ENCODE results near the gene SLC49A4.

Gene SLC49A4

DNA sequence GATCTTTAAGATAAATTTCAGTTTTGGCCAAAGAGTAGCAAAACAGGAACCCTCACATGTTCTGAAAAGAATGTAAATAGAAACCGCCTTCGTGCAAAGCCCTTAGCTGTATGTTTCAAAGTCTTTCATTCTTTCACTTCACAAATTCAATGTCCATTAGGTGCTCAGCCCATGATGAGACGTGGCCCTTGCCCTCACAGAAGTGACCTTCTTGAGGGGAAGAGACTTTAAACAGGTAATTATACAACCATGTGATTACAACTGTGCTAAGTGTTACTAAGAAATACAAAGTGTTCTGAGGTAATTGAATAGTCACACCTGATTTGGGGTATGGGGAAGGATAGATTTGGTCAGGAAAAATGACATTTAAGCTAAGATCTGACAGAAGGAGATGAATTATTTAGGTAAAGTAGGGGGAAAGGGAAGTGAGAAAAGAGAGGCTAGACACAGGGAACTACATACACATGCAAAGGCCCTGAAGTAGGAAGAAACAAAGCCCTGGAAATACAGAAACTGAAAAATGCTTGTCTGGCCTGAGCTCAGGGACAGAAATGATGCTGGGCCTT, 20.8 kb upstream of the SLC49A4 start:
- H3K36me3 ChIP-seq (ENCODE audit: low read length): no peaks in the 10 kb centered on the region
- no peaks in the 10 kb centered on the region for H3K9me3 ChIP-seq (ENCODE audit: insufficient read depth, low read length)
- no peak overlapping the region for H3K9ac ChIP-seq (ENCODE audit: low read length)
- TF ChIP-seq CTCF (IDR thresholded peaks at IDR 0.05; ENCODE audit: insufficient read depth, low read length, poor library complexity, severe bottlenecking) (no peak), EZH2phosphoT487 (conservative IDR thresholded peaks at IDR 0.05; ENCODE audit: low read length) (no peak)
- no peak overlapping the region for H3K27ac ChIP-seq (ENCODE audit: low read depth, low read length)
- no peak overlapping the region for H3K4me2 ChIP-seq (ENCODE audit: low read depth, low read length, poor library complexity, severe bottlenecking)
- H3K79me2 ChIP-seq (ENCODE audit: insufficient read depth, low read length): no peaks in the 10 kb centered on the region
- no peaks in the 10 kb centered on the region for H4K20me1 ChIP-seq (ENCODE audit: low read depth, low read length)
- H2AFZ ChIP-seq (ENCODE audit: low read depth, low read length, severe bottlenecking): no peak overlapping the region
- no peaks in the 10 kb centered on the region for H3F3A ChIP-seq (ENCODE audit: insufficient read depth)
- no peak overlapping the region for H3K4me3 ChIP-seq (ENCODE audit: insufficient read depth, low read length, poor library complexity, severe bottlenecking)
- no peaks in the 10 kb centered on the region for H3K9me2 ChIP-seq (replicated peaks; ENCODE audit: insufficient read depth, low read length)
- H3K27me3 ChIP-seq (ENCODE audit: low read length): no peaks in the 10 kb centered on the region

DNA sequence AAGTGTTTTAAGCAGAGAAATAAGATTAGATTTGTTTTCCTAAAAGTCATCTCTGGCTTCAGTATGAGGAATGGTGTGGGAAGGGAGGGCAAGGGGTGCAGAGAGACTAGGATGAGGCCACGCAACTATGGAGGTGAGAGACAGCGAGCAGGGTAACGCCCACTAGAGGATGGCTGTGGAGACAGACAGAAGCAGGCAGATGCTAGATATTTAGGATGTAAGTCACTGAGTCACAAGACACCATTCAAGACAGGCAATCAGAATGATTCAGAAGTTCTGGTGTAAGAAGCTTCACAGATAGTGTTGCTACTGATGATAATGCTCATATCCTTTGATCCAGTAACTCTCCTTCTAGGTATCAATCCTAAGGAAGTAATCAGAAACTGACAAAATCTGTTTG, 20.3 kb upstream of the SLC49A4 start:
- H3K27me3 ChIP-seq (ENCODE audit: low read length): no peaks in the 10 kb centered on the region
- no peak overlapping the region for H3K4me2 ChIP-seq (ENCODE audit: low read depth, low read length, poor library complexity, severe bottlenecking)
- no peak overlapping the region for H3K27ac ChIP-seq (ENCODE audit: low read depth, low read length)
- TF ChIP-seq EZH2phosphoT487 (conservative IDR thresholded peaks at IDR 0.05; ENCODE audit: low read length) (no peak), CTCF (IDR thresholded peaks at IDR 0.05; ENCODE audit: insufficient read depth, low read length, poor library complexity, severe bottlenecking) (no peak)
- H3K4me3 ChIP-seq (ENCODE audit: insufficient read depth, low read length, poor library complexity, severe bottlenecking): no peak overlapping the region
- no peaks in the 10 kb centered on the region for H3K36me3 ChIP-seq (ENCODE audit: low read length)
- no peaks in the 10 kb centered on the region for H3F3A ChIP-seq (ENCODE audit: insufficient read depth)
- H3K9me2 ChIP-seq (replicated peaks; ENCODE audit: insufficient read depth, low read length): no peaks in the 10 kb centered on the region
- no peak overlapping the region for H3K9ac ChIP-seq (ENCODE audit: low read length)
- no peaks in the 10 kb centered on the region for H3K9me3 ChIP-seq (ENCODE audit: insufficient read depth, low read length)
- no peaks in the 10 kb centered on the region for H4K20me1 ChIP-seq (ENCODE audit: low read depth, low read length)
- no peaks in the 10 kb centered on the region for H3K79me2 ChIP-seq (ENCODE audit: insufficient read depth, low read length)
- no peak overlapping the region for H2AFZ ChIP-seq (ENCODE audit: low read depth, low read length, severe bottlenecking)

GRCh38 chr3:122776675-122777468, 18.0 kb upstream of the SLC49A4 start:
- Histone ChIP-seq H3K79me2 (ENCODE audit: insufficient read depth, low read length) (no peaks in the 10 kb centered on the region), H3K27me3 (ENCODE audit: low read length) (no peaks in the 10 kb centered on the region), H3K9ac (ENCODE audit: low read length) (no peak overlapping the region), H3K4me3 (ENCODE audit: insufficient read depth, low read length, poor library complexity, severe bottlenecking) (no peak overlapping the region), H3F3A (ENCODE audit: insufficient read depth) (no peaks in the 10 kb centered on the region), H3K36me3 (ENCODE audit: low read length) (no peaks in the 10 kb centered on the region), H3K9me2 (replicated peaks; ENCODE audit: insufficient read depth, low read length) (no peaks in the 10 kb centered on the region), H3K27ac (ENCODE audit: low read depth, low read length) (no peak overlapping the region), H2AFZ (ENCODE audit: low read depth, low read length, severe bottlenecking) (no peak overlapping the region), H3K4me2 (ENCODE audit: low read depth, low read length, poor library complexity, severe bottlenecking) (no peak overlapping the region), H3K9me3 (ENCODE audit: insufficient read depth, low read length) (no peaks in the 10 kb centered on the region), H4K20me1 (ENCODE audit: low read depth, low read length) (no peaks in the 10 kb centered on the region)
- TF ChIP-seq EZH2phosphoT487 (conservative IDR thresholded peaks at IDR 0.05; ENCODE audit: low read length) (no peak), CTCF (IDR thresholded peaks at IDR 0.05; ENCODE audit: insufficient read depth, low read length, poor library complexity, severe bottlenecking) (no peak)

Data from SU-DHL-6 (cell line).